Loucy (cell line): ENCODE measurements around the gene CDH13.

Experiments used
- H2AFZ ChIP-seq: fragments of 200-600 bp; sonication (generic); 2 replicates; pipeline ENCODE4 v1.6.0; 2016; ENCODE audit warnings: antibody characterized with exemption, mild to moderate bottlenecking, low read length, moderate library complexity
- H3F3A ChIP-seq: fragments of 200-600 bp; 2 replicates; pipeline ENCODE4 v1.6.0; 2016; ENCODE audit warnings: antibody characterized with exemption, low read depth, mild to moderate bottlenecking
- H3K27me3 ChIP-seq: fragments of 200-600 bp; sonication (generic); 2 replicates; pipeline ENCODE4 v1.6.1; 2014; ENCODE audit warnings: low read length, mild to moderate bottlenecking; ENCODE audit not compliant: insufficient read depth, poor library complexity, severe bottlenecking
- H3K36me3 ChIP-seq: fragments of 200-600 bp; sonication (generic); 2 replicates; pipeline ENCODE4 v1.6.1; 2016; ENCODE audit warnings: low read length; ENCODE audit not compliant: insufficient read depth
- H3K4me1 ChIP-seq: fragments of 200-600 bp; sonication (generic); 2 replicates; pipeline ENCODE4 v1.5.1; 2014; ENCODE audit warnings: low read length, mild to moderate bottlenecking; ENCODE audit not compliant: insufficient read depth, poor library complexity, severe bottlenecking
- H3K4me2 ChIP-seq: fragments of 200-600 bp; sonication (generic); 2 replicates; pipeline ENCODE4 v1.6.0; 2014; ENCODE audit warnings: antibody characterized with exemption, low read length, low read depth, mild to moderate bottlenecking; ENCODE audit not compliant: poor library complexity, severe bottlenecking
- H3K4me3 ChIP-seq: fragments of 200-600 bp; sonication (generic); 2 replicates; pipeline ENCODE4 v1.5.1; 2014; ENCODE audit warnings: low read length, mild to moderate bottlenecking, mixed read lengths; ENCODE audit not compliant: poor library complexity, severe bottlenecking
- H3K79me2 ChIP-seq: fragments of 200-600 bp; sonication (generic); 2 replicates; pipeline ENCODE4 v1.6.1; 2014; ENCODE audit warnings: low read length; ENCODE audit not compliant: insufficient read depth
- H3K9ac ChIP-seq: fragments of 200-600 bp; sonication (generic); 2 replicates; pipeline ENCODE4 v1.6.0; 2014; ENCODE audit warnings: mild to moderate bottlenecking, low read depth, low read length, moderate library complexity; ENCODE audit not compliant: poor library complexity, severe bottlenecking
- H3K9me2 ChIP-seq: fragments of 200-600 bp; sonication (generic); replicated peaks from 2 replicates; pipeline ENCODE4 v1.6.1; 2016; ENCODE audit warnings: low read depth, low read length, mixed read lengths
- H3K9me3 ChIP-seq: fragments of 200-600 bp; sonication (generic); 2 replicates; pipeline ENCODE4 v1.6.1; 2014; ENCODE audit warnings: mild to moderate bottlenecking, antibody characterized with exemption, low read length, low read depth; ENCODE audit not compliant: insufficient read depth
- H4K20me1 ChIP-seq: fragments of 200-600 bp; sonication (generic); 2 replicates; pipeline ENCODE4 v1.6.0; 2014; ENCODE audit warnings: antibody characterized with exemption, low read length, mild to moderate bottlenecking; ENCODE audit not compliant: insufficient read depth, poor library complexity, severe bottlenecking
- EZH2phosphoT487 ChIP-seq: fragments of 200-600 bp; IDR thresholded peaks from 2 replicates; pipeline ENCODE4 v1.6.1; 2018; ENCODE audit warnings: antibody characterized with exemption, mild to moderate bottlenecking, moderate library complexity, borderline replicate concordance
- TF ChIP-seq, protein P1 (sequence below): fragments of 200-600 bp; sonication (generic); conservative IDR thresholded peaks from 2 replicates; pipeline ENCODE4 v1.5.1; 2014; ENCODE audit warnings: mild to moderate bottlenecking, antibody characterized with exemption, low read length

Gene CDH13

GRCh38 chr16:83011939-83012338 is 385.2 kb downstream of the CDH13 start:
- H3K36me3 ChIP-seq = no peaks in the 10 kb centered on the region
- no peaks in the 10 kb centered on the region for H3K79me2 ChIP-seq
- no peaks in the 10 kb centered on the region for H3K9me3 ChIP-seq
- H3K4me2 ChIP-seq = no peak overlapping the region
- no peaks in the 10 kb centered on the region for H4K20me1 ChIP-seq
- no peaks in the 10 kb centered on the region for H3K27me3 ChIP-seq
- H3K4me3 ChIP-seq = no peak overlapping the region
- H3K9me2 ChIP-seq = no peaks in the 10 kb centered on the region
- H3F3A ChIP-seq = no peaks in the 10 kb centered on the region
- H3K9ac ChIP-seq = no peak overlapping the region
- TF ChIP-seq, protein P1, sequence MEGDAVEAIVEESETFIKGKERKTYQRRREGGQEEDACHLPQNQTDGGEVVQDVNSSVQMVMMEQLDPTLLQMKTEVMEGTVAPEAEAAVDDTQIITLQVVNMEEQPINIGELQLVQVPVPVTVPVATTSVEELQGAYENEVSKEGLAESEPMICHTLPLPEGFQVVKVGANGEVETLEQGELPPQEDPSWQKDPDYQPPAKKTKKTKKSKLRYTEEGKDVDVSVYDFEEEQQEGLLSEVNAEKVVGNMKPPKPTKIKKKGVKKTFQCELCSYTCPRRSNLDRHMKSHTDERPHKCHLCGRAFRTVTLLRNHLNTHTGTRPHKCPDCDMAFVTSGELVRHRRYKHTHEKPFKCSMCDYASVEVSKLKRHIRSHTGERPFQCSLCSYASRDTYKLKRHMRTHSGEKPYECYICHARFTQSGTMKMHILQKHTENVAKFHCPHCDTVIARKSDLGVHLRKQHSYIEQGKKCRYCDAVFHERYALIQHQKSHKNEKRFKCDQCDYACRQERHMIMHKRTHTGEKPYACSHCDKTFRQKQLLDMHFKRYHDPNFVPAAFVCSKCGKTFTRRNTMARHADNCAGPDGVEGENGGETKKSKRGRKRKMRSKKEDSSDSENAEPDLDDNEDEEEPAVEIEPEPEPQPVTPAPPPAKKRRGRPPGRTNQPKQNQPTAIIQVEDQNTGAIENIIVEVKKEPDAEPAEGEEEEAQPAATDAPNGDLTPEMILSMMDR = no peak
- no peak for TF ChIP-seq EZH2phosphoT487
- no peaks in the 10 kb centered on the region for H3K4me1 ChIP-seq
- no peak overlapping the region for H2AFZ ChIP-seq

DNA sequence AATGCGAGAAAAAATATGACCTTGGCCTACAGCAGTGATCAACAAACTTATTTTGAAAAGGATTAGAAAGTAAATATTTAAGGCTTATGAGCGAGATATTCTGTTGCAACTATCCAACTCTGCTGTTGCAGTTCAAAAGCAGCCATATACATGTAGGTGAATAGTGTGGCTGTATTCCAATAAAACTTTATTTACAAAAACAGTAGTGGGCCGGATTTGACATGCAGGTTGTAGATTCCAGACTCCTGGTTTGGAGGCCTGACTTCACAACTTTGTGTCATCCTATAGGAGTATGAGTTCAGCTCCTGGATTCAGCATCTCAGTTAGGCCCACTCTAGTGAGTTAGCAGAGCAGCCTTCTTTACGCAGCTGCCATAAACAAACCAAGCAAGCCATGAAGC is 386.3 kb downstream of the CDH13 start:
- H3K4me1 ChIP-seq = no peaks in the 10 kb centered on the region
- no peaks in the 10 kb centered on the region for H3K9me3 ChIP-seq
- no peaks in the 10 kb centered on the region for H3K27me3 ChIP-seq
- H3K9me2 ChIP-seq = no peaks in the 10 kb centered on the region
- no peaks in the 10 kb centered on the region for H3K36me3 ChIP-seq
- no peak overlapping the region for H3K4me2 ChIP-seq
- H3K9ac ChIP-seq = no peak overlapping the region
- no peaks in the 10 kb centered on the region for H3F3A ChIP-seq
- H4K20me1 ChIP-seq = no peaks in the 10 kb centered on the region
- no peak overlapping the region for H2AFZ ChIP-seq
- TF ChIP-seq EZH2phosphoT487 = no peak
- TF ChIP-seq, protein P1 = no peak
- no peaks in the 10 kb centered on the region for H3K79me2 ChIP-seq
- no peak overlapping the region for H3K4me3 ChIP-seq

- no peaks in the 10 kb centered on the region for H3K4me1 ChIP-seq
- no peaks in the 10 kb centered on the region for H3K36me3 ChIP-seq
- H3K9me2 ChIP-seq = no peaks in the 10 kb centered on the region
- no peak overlapping the region for H3K9ac ChIP-seq
- H3K79me2 ChIP-seq = no peaks in the 10 kb centered on the region
- no peak overlapping the region for H3K4me2 ChIP-seq
- no peaks in the 10 kb centered on the region for H3F3A ChIP-seq
- H2AFZ ChIP-seq = no peak overlapping the region
- H3K9me3 ChIP-seq = no peaks in the 10 kb centered on the region
- no peaks in the 10 kb centered on the region for H3K27me3 ChIP-seq
- no peak overlapping the region for H3K4me3 ChIP-seq
- no peaks in the 10 kb centered on the region for H4K20me1 ChIP-seq
- TF ChIP-seq, protein P1 = no peak
- TF ChIP-seq EZH2phosphoT487 = no peak
Observed at GRCh38 chr16:83019963-83020362, 393.2 kb downstream of the CDH13 start.
